DND-41 (cell line): Measurements from ENCODE around the gene NLRP2B.

Experiments
- ATAC-seq: fragments of 200-7000 bp; cut with Tn5 transposase; 3 replicates; pipeline ENCODE4 v1.9.1; 2021; ENCODE audit warnings: low read depth; ENCODE audit not compliant: insufficient read depth
- DNase-seq: peaks from one replicate; pipeline ENCODE4 v3.0.0-alpha.2; 2020
- H2AFZ ChIP-seq: 2 replicates; pipeline ENCODE4 v1.6.0; 2012; ENCODE audit warnings: low read depth, low read length
- H3K27ac ChIP-seq: 2 replicates; pipeline ENCODE4 v1.5.1; 2012; ENCODE audit warnings: low read length, inconsistent platforms
- H3K27me3 ChIP-seq: fragments of 200-600 bp; sonication (generic); 2 replicates; pipeline ENCODE4 v1.6.0; 2012; ENCODE audit warnings: low read length, mild to moderate bottlenecking, inconsistent platforms; ENCODE audit not compliant: insufficient read depth, poor library complexity
- H3K36me3 ChIP-seq: 2 replicates; pipeline ENCODE4 v1.5.1; 2012; ENCODE audit warnings: low read length, inconsistent platforms; ENCODE audit not compliant: insufficient read depth
- H3K4me1 ChIP-seq: 2 replicates; pipeline ENCODE4 v1.5.1; 2012; ENCODE audit warnings: mild to moderate bottlenecking, low read length; ENCODE audit not compliant: insufficient read depth
- H3K4me2 ChIP-seq: 2 replicates; pipeline ENCODE4 v1.6.0; 2012; ENCODE audit warnings: mild to moderate bottlenecking, moderate library complexity, low read length, inconsistent platforms; ENCODE audit not compliant: insufficient read depth
- H3K4me3 ChIP-seq, 2 experiments: fragments of 200-600 bp in 1 of 2; shearing (Covaris generic) in 1 of 2; 2 replicates each; pipeline ENCODE4 v1.5.1; 2012 to 2016; ENCODE audit warnings: inconsistent platforms in 2 of 2, low read length in 2 of 2, mild to moderate bottlenecking in 2 of 2, low read depth in 1 of 2, moderate library complexity in 1 of 2
- H3K79me2 ChIP-seq: 2 replicates; pipeline ENCODE4 v1.6.0; 2012; ENCODE audit warnings: low read length, inconsistent platforms; ENCODE audit not compliant: insufficient read depth
- H3K9ac ChIP-seq: 2 replicates; pipeline ENCODE4 v1.6.0; 2012; ENCODE audit warnings: low read depth, mild to moderate bottlenecking, inconsistent platforms, low read length, moderate library complexity
- H3K9me3 ChIP-seq: 2 replicates; pipeline ENCODE4 v1.5.1; 2012; ENCODE audit warnings: low read length, moderate library complexity, mild to moderate bottlenecking, inconsistent platforms; ENCODE audit not compliant: insufficient read depth, severe bottlenecking
- H4K20me1 ChIP-seq: 2 replicates; pipeline ENCODE4 v1.6.0; 2012; ENCODE audit warnings: low read length; ENCODE audit not compliant: insufficient read depth
- CTCF ChIP-seq: IDR thresholded peaks from 2 replicates; pipeline ENCODE4 v1.5.1; 2012; ENCODE audit warnings: borderline replicate concordance, low read length, moderate library complexity, mild to moderate bottlenecking; ENCODE audit not compliant: poor library complexity, severe bottlenecking; ENCODE audit errors: extremely low read depth
- EZH2 ChIP-seq: IDR thresholded peaks from 3 replicates; pipeline ENCODE4 v1.6.1; 2012; ENCODE audit warnings: borderline replicate concordance, low read depth, mild to moderate bottlenecking, moderate library complexity, low read length, inconsistent platforms; ENCODE audit not compliant: severe bottlenecking

Gene NLRP2B

GRCh38 chrX:57677132-57677858 is 2.8 kb downstream of the NLRP2B start:
- no peaks in the 10 kb centered on the region for H3K36me3 ChIP-seq
- no peak overlapping the region for H2AFZ ChIP-seq
- H3K27ac ChIP-seq = peak overlapping the region; percentile 77
- DNase-seq (peak; percentile 90), ATAC-seq (peak; percentile 95)
- H3K27me3 ChIP-seq = no peaks in the 10 kb centered on the region
- H3K4me1 ChIP-seq = peaks cover 51% of the 10 kb centered on the region
- H3K4me3 ChIP-seq = peak overlapping the region in 1 of 2 experiments; percentile 52; a peak in 2 of 4 replicates
- H3K79me2 ChIP-seq = no peaks in the 10 kb centered on the region
- peak overlapping the region; percentile 65 for H3K4me2 ChIP-seq
- peaks cover 11% of the 10 kb centered on the region for H3K9me3 ChIP-seq
- H4K20me1 ChIP-seq = no peaks in the 10 kb centered on the region
- H3K9ac ChIP-seq = peak overlapping the region; percentile 40
- TF ChIP-seq CTCF (no peak), EZH2 (no peak)

- H3K4me1 ChIP-seq = peaks cover 51% of the 10 kb centered on the region
- H3K36me3 ChIP-seq = no peaks in the 10 kb centered on the region
- H4K20me1 ChIP-seq = no peaks in the 10 kb centered on the region
- H3K9me3 ChIP-seq = peaks cover 11% of the 10 kb centered on the region
- TF ChIP-seq CTCF (no peak), EZH2 (no peak)
- no peak overlapping the region for H3K9ac ChIP-seq
- H3K4me2 ChIP-seq = no peak overlapping the region
- no peaks in the 10 kb centered on the region for H3K79me2 ChIP-seq
- peak overlapping the region; percentile 59 for H3K27ac ChIP-seq
- H3K27me3 ChIP-seq = no peaks in the 10 kb centered on the region
- H2AFZ ChIP-seq = no peak overlapping the region
- DNase-seq (no peak), ATAC-seq (0 out of 3 replicates have a peak, but pooled peaks have one; percentile 6)
- H3K4me3 ChIP-seq = no peak overlapping the region
Measured at GRCh38 chrX:57675320-57675719, 4.7 kb downstream of the NLRP2B start.

GRCh38 chrX:57674861-57675260 is 5.2 kb downstream of the NLRP2B start:
- Histone ChIP-seq H3K9ac (no peak overlapping the region), H3K4me2 (no peak overlapping the region), H3K4me1 (peaks cover 51% of the 10 kb centered on the region), H3K9me3 (peaks cover 11% of the 10 kb centered on the region), H3K79me2 (no peaks in the 10 kb centered on the region), H3K4me3 (no peak overlapping the region), H3K27ac (peak overlapping the region; percentile 59), H2AFZ (no peak overlapping the region), H3K27me3 (no peaks in the 10 kb centered on the region), H3K36me3 (no peaks in the 10 kb centered on the region), H4K20me1 (no peaks in the 10 kb centered on the region)
- ATAC-seq (no peak), DNase-seq (no peak)
- no peak for TF ChIP-seq EZH2

- H3K9me3 ChIP-seq = peaks cover 11% of the 10 kb centered on the region
- no peaks in the 10 kb centered on the region for H4K20me1 ChIP-seq
- H3K79me2 ChIP-seq = no peaks in the 10 kb centered on the region
- no peak overlapping the region for H3K4me3 ChIP-seq
- H3K4me1 ChIP-seq = peaks cover 4% of the 10 kb centered on the region
- no peak for TF ChIP-seq EZH2
- TF ChIP-seq CTCF = no peak
- no peak overlapping the region for H3K9ac ChIP-seq
- H3K27ac ChIP-seq = no peak overlapping the region
- H3K27me3 ChIP-seq = no peaks in the 10 kb centered on the region
- DNase-seq (no peak), ATAC-seq (no peak)
- H2AFZ ChIP-seq = no peak overlapping the region
- H3K36me3 ChIP-seq = no peaks in the 10 kb centered on the region
- H3K4me2 ChIP-seq = no peak overlapping the region
Measured at GRCh38 chrX:57669961-57670360, 10.1 kb downstream of the NLRP2B start.
